ENCODE results near the gene SAMD4B.

DNA sequence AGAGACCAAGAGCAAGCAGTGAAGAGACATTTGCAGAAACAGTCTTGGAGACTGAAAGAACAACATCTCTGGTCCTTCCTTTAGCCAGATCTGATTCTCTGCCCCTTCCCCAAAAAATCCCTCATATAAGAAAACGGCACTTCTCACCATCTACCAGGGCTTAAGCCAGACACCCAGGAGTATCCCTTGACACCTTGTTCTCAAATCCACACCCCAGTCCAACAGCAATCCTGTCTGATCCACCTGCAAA is 68.5 kb downstream of the SAMD4B start:
- no peak for TF ChIP-seq GABPA (IDR thresholded peaks at IDR 0.05; ENCODE audit: low read depth)
- TF ChIP-seq, protein P1, sequence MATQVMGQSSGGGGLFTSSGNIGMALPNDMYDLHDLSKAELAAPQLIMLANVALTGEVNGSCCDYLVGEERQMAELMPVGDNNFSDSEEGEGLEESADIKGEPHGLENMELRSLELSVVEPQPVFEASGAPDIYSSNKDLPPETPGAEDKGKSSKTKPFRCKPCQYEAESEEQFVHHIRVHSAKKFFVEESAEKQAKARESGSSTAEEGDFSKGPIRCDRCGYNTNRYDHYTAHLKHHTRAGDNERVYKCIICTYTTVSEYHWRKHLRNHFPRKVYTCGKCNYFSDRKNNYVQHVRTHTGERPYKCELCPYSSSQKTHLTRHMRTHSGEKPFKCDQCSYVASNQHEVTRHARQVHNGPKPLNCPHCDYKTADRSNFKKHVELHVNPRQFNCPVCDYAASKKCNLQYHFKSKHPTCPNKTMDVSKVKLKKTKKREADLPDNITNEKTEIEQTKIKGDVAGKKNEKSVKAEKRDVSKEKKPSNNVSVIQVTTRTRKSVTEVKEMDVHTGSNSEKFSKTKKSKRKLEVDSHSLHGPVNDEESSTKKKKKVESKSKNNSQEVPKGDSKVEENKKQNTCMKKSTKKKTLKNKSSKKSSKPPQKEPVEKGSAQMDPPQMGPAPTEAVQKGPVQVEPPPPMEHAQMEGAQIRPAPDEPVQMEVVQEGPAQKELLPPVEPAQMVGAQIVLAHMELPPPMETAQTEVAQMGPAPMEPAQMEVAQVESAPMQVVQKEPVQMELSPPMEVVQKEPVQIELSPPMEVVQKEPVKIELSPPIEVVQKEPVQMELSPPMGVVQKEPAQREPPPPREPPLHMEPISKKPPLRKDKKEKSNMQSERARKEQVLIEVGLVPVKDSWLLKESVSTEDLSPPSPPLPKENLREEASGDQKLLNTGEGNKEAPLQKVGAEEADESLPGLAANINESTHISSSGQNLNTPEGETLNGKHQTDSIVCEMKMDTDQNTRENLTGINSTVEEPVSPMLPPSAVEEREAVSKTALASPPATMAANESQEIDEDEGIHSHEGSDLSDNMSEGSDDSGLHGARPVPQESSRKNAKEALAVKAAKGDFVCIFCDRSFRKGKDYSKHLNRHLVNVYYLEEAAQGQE (IDR thresholded peaks at IDR 0.05; ENCODE audit: insufficient replicate concordance, low read depth): no peak
- TF ChIP-seq, protein P2, sequence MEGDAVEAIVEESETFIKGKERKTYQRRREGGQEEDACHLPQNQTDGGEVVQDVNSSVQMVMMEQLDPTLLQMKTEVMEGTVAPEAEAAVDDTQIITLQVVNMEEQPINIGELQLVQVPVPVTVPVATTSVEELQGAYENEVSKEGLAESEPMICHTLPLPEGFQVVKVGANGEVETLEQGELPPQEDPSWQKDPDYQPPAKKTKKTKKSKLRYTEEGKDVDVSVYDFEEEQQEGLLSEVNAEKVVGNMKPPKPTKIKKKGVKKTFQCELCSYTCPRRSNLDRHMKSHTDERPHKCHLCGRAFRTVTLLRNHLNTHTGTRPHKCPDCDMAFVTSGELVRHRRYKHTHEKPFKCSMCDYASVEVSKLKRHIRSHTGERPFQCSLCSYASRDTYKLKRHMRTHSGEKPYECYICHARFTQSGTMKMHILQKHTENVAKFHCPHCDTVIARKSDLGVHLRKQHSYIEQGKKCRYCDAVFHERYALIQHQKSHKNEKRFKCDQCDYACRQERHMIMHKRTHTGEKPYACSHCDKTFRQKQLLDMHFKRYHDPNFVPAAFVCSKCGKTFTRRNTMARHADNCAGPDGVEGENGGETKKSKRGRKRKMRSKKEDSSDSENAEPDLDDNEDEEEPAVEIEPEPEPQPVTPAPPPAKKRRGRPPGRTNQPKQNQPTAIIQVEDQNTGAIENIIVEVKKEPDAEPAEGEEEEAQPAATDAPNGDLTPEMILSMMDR (IDR thresholded peaks at IDR 0.05; ENCODE audit: insufficient read depth, low read length): no peak
- no peak for TF ChIP-seq SPI1 (IDR thresholded peaks at IDR 0.05; ENCODE audit: borderline replicate concordance, low read depth)

All from HL-60 (cell line).